GM18526 (cell line): ENCODE results near the gene PLXDC2.

Experiments
- POLR2A ChIP-seq: IDR thresholded peaks from 3 replicates; pipeline ENCODE4 v1.6.1; 2011; ENCODE audit not compliant: insufficient read length; ENCODE audit errors: extremely low read depth

The PLXDC2 gene

DNA sequence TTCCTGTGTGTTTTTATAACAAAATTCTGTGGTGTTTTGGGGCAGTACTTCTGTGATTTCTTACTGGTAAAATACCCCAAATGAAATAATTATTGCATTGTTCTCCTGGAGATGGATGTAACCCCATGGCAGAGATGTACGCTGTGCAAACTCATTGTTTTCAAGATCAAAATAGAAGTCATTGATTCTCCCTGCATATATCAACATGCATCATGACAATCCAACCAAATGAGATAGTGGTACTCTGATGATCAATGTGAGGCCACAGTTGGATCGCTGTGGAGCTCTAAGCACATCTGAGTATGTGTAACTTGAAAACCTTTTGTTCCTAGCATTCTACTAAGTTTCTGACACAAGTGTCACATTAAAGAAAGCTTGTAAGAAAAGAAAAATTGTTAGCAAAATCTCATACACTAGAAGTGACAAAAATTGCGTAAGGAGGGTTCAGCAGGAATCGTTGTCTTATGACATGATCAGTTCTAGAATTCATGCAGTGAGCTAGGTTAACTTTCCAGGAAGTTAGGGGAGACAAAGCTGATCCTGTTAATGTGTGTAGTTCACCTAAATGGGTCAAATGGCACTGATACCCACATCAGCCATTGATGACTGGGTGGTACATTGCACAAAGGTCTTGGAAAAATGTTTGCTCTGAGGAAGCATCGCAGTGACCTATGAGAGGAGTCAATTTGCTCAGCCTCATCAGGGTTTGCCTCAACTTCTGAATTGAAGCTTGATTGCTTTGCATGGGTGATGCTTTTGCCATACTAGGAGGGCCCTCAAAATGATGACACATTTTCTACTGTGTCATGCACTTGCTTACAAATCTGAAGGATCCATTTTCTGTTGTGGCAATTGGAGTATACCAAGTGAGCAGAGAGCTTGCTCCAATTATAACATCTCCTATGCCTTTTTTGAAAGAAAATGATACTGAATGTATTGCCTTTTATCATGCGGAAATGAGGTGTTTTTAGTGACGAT is 145.1 kb downstream of the PLXDC2 start:
- TF ChIP-seq POLR2A, result no peak

GRCh38 chr10:19964625-19965024 is 148.4 kb downstream of the PLXDC2 start:
- no peak for TF ChIP-seq POLR2A

DNA sequence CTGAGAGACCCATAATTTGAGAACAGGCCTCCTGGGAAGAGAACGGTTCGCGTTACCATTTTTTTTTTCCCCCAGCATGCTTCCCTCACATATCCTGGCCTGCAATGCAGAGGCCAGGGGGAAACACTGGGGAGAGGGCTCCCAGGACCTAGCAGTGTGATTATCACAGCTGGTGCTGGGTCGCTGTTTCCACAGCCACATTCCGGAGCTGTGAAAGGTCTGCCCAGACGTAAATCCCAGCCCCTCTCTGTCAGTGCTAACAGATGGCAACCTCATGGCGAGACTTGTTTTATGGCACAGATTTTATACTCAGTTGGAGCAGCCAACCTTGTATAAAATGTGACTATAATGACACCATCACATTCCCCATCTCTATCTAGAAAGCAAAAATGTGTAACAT is 150.5 kb downstream of the PLXDC2 start:
- TF ChIP-seq POLR2A, result no peak

GRCh38 chr10:19967981-19968380 is 151.7 kb downstream of the PLXDC2 start:
- TF ChIP-seq POLR2A, result no peak

DNA sequence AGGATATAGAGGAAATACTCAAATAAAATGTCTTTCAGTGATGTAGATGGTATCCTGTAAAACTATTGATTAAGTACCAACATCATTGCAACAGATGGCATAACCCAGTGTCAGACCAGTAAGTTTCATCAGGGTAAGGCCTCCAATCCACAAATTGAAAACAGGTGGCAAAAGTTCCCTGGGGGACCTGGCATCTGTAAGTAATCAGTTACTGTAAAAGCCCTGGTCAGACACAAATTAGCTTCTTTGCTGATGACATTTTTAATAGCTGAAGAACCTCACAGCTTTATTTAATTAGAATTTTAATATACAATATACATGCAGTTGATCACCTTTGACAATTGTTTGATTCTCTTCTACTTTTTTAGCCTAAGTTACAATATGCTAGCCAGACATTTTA is 152.5 kb downstream of the PLXDC2 start:
- TF ChIP-seq POLR2A, result no peak

GRCh38 chr10:19970256-19970655 is 154.0 kb downstream of the PLXDC2 start:
- TF ChIP-seq POLR2A, result no peak

DNA sequence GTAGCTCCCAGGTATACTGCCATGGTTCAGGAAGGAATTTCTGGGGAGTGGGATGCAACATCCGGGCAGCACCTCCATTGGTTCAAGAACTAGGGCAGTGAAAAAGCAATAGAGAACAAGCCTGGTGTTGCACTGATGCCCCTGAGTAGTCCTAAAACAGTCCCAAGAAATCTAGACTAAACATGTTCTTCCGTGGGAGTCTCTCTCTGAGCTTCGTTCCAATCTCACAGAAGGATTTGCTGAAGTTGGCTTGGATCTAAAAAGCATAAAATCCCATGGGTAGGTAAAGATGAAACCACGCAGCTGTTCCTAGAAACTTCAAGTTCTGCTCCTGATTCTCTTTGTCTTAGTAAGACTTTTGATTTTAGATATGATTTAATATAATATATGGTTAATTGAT is 154.5 kb downstream of the PLXDC2 start:
- TF ChIP-seq POLR2A, result no peak

- no peak for TF ChIP-seq POLR2A
These were observed 155.3 kb downstream of the PLXDC2 start for GRCh38 chr10:19971343-19972052.

GRCh38 chr10:19974138-19974537 is 157.9 kb downstream of the PLXDC2 start:
- TF ChIP-seq POLR2A, result no peak

GRCh38 chr10:19974554-19974953 is 158.3 kb downstream of the PLXDC2 start:
- no peak for TF ChIP-seq POLR2A

DNA sequence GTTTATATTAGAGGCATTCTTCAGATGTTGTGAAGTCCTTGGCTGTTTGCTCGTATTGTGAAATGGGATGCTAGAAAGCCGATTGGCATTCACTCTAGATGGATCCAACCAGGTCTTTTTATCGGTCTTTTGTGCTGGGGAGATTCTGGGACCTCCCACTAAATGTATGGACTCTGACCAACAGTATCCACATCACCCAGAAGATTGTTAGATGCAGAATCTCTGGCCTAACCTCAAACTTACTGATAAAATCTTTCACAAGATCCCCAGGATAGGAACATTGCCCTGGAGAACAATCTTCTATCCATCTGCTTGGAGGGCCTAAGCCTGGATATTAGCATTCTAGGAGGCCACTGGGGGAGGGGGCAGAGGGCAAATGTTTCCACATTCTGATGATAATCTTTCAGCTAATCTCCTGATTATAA is 160.9 kb downstream of the PLXDC2 start:
- TF ChIP-seq POLR2A, result no peak

DNA sequence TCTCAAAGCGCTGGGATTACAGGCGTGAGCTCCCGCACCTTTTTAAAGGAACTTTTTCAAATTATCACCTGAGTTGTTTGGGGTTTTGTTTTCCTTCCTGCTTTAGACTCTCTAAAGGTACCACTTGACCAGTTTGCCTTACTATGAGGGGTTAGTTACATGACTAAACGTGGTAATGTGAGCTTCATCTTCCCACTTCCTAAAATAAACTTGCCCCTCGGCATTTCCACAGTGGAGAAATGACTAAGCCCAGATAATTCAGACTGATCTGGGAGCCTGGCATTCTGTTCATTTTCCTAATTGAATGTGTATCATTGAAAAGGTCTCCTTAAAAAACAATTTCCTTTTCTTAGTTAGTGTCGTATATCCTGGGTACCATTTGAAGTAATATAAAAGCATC is 163.4 kb downstream of the PLXDC2 start:
- no peak for TF ChIP-seq POLR2A

GRCh38 chr10:19983880-19984565 is 167.8 kb downstream of the PLXDC2 start:
- TF ChIP-seq POLR2A, result no peak

DNA sequence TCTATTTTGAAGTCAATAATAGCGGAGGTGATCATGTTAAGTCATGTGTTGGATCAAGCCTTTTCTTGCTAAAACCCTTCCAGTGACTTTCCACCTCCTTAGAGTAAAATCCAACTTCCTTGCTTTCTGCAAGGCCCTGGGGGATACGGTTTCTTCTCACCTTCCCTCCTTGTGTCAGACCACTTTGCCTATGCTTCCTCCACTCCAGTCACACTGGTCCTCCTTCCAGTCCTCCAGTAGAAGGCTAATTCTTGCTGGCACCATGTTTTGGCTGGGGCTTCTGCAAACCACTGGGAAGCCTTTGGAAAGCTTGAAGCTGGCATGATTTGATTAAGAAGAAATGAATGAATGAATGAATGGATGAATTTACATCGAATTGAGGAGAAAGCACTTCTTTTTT is 169.5 kb downstream of the PLXDC2 start:
- TF ChIP-seq POLR2A, result no peak

DNA sequence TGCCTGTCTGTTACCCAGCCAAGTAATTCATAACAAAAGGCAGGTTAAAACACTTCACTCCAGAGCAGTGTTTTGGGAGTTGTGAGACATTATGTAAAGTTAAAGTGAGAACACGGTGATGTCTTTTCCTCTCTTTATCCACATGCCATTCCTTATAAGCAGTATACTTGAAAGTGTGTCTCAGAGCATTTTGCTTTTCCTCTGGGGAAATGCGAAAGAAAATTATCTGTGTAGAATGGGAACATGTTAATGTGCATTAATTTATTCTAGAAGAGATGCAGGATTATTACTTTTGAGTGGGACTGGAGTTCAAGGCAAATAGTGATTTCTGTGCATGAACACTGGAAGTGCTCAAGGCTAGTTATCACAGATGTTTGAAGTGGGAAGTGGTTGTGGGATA is 170.4 kb downstream of the PLXDC2 start:
- no peak for TF ChIP-seq POLR2A

DNA sequence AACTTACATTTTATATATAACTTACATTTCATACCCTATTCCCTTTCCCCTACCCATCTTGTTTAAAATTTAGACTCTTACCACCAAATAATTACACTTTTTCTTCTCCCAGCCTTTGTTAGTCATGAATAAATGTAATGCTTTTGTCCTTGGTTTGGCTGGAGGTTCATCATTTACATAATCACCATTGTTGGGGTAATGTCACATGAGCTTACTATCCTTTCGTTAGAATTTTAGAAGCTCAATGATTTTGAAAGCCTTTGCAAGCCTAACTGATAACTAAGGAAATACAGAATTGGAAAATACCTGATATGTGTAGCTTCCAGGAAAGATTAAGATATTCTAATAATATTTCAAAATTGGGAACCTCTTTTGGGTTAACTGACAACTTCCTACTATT is 171.7 kb downstream of the PLXDC2 start:
- no peak for TF ChIP-seq POLR2A
